Activated CD8-positive, alpha-beta T cell treated with anti-CD3 and anti-CD28 coated beads for 36 hours (primary cell): ENCODE results near the gene PTGDS. TPM values are rescaled to one million over a fixed set of nuclear protein-coding genes. Genes with fewer than 3 reads are reported as not detected.

Experiments used
- ATAC-seq: fragments of 200-7000 bp; cut with Tn5 transposase; one replicate; pipeline ENCODE4 v1.10.0; 2021; ENCODE audit warnings: mild to moderate bottlenecking, moderate library complexity
- CTCF ChIA-PET: fragments of 350-600 bp; sonication (Branson Sonifier 250); formaldehyde crosslinking; loops from one replicate; lab custom pipeline; 2021; ENCODE audit warnings: antibody characterized with exemption; lab: Charles Lee
- POLR2A ChIA-PET: fragments of 350-600 bp; sonication (Branson Sonifier 250); formaldehyde crosslinking; loops from one replicate; lab custom pipeline; 2021; ENCODE audit warnings: antibody characterized with exemption; lab: Charles Lee
- DNase-seq: peaks from one replicate; pipeline ENCODE4 v3.0.0-alpha.2; 2020
- H3K27ac Mint-ChIP-seq: one replicate; pipeline ENCODE4 v1.8.0; 2021; ENCODE audit warnings: mild to moderate bottlenecking, mixed read lengths
- H3K27me3 Mint-ChIP-seq: one replicate; pipeline ENCODE4 v1.8.0; 2021; ENCODE audit warnings: mixed read lengths
- H3K36me3 Mint-ChIP-seq: one replicate; pipeline ENCODE4 v1.8.0; 2021; ENCODE audit warnings: low read depth, mixed read lengths
- H3K4me1 Mint-ChIP-seq: one replicate; pipeline ENCODE4 v1.8.0; 2021; ENCODE audit warnings: low read depth, mixed read lengths
- H3K4me3 Mint-ChIP-seq: one replicate; pipeline ENCODE4 v1.8.0; 2021; ENCODE audit warnings: mild to moderate bottlenecking, moderate library complexity, mixed read lengths
- H3K9me3 Mint-ChIP-seq: one replicate; pipeline ENCODE4 v1.8.0; 2021; ENCODE audit warnings: mixed read lengths
- intact Hi-C: fragments of 100-400 bp; cut with micrococcal nuclease; formaldehyde crosslinking; loops from one replicate; pipeline ENCODE4 v1.10.0; 2022
- total RNA-seq, 2 experiments: library from RNA; stranded (reverse); gene quantifications; one replicate each; pipeline ENCODE4 v1.2.3, GENCODE V29; 2021
- TF ChIP-seq, protein P1 (sequence below): fragments of 200-600 bp; IDR thresholded peaks from one replicate; pipeline ENCODE4 v1.8.0; 2022; ENCODE audit warnings: antibody characterized with exemption, mild to moderate bottlenecking

PTGDS gene
- total RNA-seq, 2 experiments from 2014 or later: not detected

DNA sequence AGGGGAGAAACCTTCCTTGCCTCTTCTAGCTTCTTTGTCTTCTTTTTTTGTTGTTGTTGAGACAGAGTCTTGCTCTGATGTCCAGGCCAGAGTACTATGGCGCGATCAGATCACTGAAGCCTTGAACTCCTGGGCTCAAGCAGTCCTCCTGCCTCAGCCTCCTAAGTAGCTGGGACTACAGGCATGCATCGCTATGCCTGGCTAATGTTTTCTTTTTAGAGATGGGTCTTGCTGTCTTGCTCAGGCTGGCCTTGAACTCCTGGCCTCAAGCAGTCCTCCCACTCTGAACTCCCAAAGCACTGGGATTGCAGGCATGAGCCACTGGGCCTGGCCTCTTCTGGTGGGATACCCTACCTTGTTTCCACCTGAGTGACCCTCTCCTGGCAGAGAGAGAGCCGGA lies 11.6 kb downstream of the PTGDS start:
- H3K36me3 Mint-ChIP-seq: peaks cover 5% of the 10 kb centered on the region
- ATAC-seq: no peak

DNA sequence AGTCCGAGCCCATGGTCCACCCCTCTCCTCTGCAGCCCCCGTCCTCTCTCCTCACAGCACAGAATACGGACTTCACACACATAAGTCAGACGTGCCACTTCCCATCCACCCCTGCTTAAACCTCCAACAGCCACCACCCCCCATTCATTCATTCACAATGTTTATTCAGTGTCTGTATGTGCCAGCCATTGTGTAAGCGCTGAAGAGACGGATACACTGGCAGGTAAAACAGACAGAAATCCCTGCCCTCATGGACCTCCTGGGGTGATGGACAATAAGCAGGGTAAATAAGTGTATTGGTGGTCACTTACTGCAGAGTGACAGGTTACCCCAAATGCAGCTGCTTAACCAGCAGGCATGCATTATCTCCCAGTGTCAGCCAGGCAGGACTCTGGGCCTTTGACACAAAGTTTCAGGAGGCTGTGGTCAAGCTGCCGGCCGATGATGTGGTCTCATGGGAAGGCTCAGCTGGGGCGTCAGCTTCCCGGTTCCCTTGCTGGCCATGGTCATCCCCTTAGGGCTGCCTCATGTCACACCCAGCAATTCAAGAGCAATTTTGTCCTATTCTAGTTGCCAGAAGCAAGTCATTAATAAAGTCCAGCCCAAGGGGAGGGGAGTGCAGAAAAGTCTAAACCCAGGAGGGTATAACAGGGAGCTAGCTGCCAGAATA lies 13.1 kb downstream of the PTGDS start:
- H3K36me3 Mint-ChIP-seq: peaks cover 6% of the 10 kb centered on the region
- peaks cover 15% of the 10 kb centered on the region for H3K4me1 Mint-ChIP-seq
- no peak overlapping the region for H3K27ac Mint-ChIP-seq
- ChIA-PET POLR2A (interaction anchor here (0.9 to 1.8 kb wide), 4 partner anchors 9 to 128 kb away, joined by 3 to 5 read pairs (median 3); partner anchors contain the start of genes EDF1 and PTGDS), CTCF (interaction anchor here (0.9 to 5.8 kb wide), 4 partner anchors 8 to 45 kb away, joined by 3 to 48 read pairs (median 13); partner anchors contain the start of genes ABCA2 and LCNL1)
- TF ChIP-seq, protein P1, sequence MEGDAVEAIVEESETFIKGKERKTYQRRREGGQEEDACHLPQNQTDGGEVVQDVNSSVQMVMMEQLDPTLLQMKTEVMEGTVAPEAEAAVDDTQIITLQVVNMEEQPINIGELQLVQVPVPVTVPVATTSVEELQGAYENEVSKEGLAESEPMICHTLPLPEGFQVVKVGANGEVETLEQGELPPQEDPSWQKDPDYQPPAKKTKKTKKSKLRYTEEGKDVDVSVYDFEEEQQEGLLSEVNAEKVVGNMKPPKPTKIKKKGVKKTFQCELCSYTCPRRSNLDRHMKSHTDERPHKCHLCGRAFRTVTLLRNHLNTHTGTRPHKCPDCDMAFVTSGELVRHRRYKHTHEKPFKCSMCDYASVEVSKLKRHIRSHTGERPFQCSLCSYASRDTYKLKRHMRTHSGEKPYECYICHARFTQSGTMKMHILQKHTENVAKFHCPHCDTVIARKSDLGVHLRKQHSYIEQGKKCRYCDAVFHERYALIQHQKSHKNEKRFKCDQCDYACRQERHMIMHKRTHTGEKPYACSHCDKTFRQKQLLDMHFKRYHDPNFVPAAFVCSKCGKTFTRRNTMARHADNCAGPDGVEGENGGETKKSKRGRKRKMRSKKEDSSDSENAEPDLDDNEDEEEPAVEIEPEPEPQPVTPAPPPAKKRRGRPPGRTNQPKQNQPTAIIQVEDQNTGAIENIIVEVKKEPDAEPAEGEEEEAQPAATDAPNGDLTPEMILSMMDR: no peak
- H3K4me3 Mint-ChIP-seq: peak overlapping the region; percentile 86
- intact Hi-C loops: no loop called here
- peaks cover 4% of the 10 kb centered on the region for H3K27me3 Mint-ChIP-seq
- DNase-seq (no peak), ATAC-seq (no peak)
- H3K9me3 Mint-ChIP-seq: no peaks in the 10 kb centered on the region

More for the DNA sequence above, 11.6 kb downstream of the PTGDS start:
- intact Hi-C loops: no loop called here
- Mint-ChIP-seq H3K9me3 (no peaks in the 10 kb centered on the region), H3K4me1 (peaks cover 12% of the 10 kb centered on the region), H3K27ac (no peak overlapping the region), H3K4me3 (no peak overlapping the region), H3K27me3 (peaks cover 9% of the 10 kb centered on the region)
- DNase-seq: no peak
- TF ChIP-seq, protein P1: no peak
- CTCF ChIA-PET: interaction anchor here (0.8 to 5.8 kb wide), 5 partner anchors 11 to 79 kb away, joined by 3 to 48 read pairs (median 3); partner anchors contain the start of gene ABCA2
- POLR2A ChIA-PET: interaction anchor here (0.8 kb wide), 1 partner anchor 19 kb away, joined by 3 read pairs; no protein-coding TSS in a partner anchor

DNA sequence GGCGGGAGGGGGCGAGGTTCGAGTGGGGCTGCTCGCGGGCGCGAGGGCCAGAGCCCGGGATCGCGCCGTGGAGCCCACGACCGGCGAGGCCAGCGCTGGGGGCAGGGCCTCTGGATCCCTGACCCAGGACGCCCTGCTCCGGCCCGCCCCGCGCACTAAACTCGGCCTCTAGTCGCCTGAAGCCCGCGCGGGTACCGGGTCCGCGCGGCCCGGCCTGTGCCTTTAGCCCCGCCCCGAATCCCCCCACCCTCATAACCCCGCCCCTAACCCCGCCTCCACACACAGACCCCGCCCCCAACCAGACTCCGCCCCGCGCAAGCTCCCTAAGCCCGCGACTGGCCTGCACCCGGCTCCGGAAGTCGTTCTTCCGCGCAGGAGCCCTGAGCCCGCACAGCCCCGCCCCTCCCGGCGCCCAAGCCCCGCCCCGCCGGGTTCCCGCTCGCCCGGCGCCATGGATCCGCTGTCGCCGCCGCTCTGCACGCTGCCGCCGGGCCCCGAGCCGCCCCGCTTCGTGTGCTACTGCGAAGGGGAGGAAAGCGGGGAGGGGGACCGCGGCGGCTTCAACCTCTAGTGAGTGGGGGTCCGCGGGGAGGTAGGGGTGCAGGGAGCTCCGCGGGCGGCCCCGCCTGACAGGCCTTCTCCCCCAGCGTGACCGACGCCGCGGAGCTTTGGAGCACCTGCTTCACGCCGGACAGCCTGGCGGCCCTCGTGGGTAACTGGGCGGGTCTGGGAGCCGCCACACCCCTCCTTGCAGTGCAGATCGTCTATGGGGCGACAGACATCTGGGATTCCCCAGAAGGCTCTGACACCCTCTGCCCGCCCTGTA lies 14.9 kb downstream of the PTGDS start, which contains the start of gene PAXX:
PAXX (plus strand) TSS at position 430 of the 826 bp plus-strand sequence; CDS start at position 452, 22 bp downstream.
- DNase-seq (peak; percentile 96), ATAC-seq (peak; percentile 92)
- intact Hi-C loops: no loop called here
- Mint-ChIP-seq H3K27ac (peak within 1 kb of the TSS; percentile 88), H3K4me1 (peaks cover 22% of the 10 kb centered on the region), H3K4me3 (peak within 1 kb of the TSS; percentile 86), H3K36me3 (peaks cover 6% of the 10 kb centered on the region), H3K27me3 (no peaks in the 10 kb centered on the region), H3K9me3 (no peaks in the 10 kb centered on the region)
- ChIA-PET POLR2A (interaction anchor here (0.6 to 1.4 kb wide), 22 partner anchors 8 to 215 kb away, joined by 3 to 5 read pairs (median 3); partner anchors contain the start of genes LRRC26, MAN1B1 and TRAF2), CTCF (interaction anchor here (1.0 to 5.8 kb wide), 11 partner anchors 8 to 321 kb away, joined by 3 to 48 read pairs (median 4); partner anchors contain the start of genes ABCA2 and NPDC1)
- TF ChIP-seq, protein P1: no peak

DNA sequence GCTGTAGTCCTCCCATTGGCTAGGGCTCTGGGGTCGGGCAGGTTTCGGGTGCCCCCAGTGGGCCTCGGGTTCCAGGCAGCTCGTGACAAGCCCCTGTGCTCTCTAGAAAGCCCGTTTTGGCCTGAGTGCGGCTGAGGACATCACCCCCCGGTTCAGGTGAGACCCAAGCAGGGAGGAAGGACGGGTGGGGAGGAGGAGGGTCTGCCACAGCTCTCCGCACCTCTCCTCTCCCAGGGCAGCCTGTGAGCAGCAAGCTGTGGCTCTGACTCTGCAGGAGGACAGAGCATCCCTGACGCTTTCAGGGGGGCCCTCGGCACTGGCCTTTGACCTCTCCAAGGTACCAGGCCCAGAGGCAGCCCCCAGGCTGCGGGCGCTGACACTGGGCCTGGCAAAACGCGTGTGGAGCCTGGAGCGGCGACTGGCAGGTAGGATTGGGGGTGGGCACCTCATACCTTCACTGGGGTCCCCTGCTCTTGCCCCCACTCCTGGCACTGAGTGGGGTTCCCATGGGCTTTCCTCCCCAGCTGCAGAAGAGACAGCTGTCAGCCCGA lies 15.6 kb downstream of the PTGDS start:
- TF ChIP-seq, protein P1: no peak
- H3K4me3 Mint-ChIP-seq: peak overlapping the region; percentile 86
- DNase-seq (no peak), ATAC-seq (peak; percentile 0)
- intact Hi-C loops: no loop called here
- ChIA-PET CTCF (interaction anchor here (1.0 to 5.8 kb wide), 8 partner anchors 7 to 91 kb away, joined by 3 to 48 read pairs (median 4); partner anchors contain the start of genes ABCA2 and NPDC1), POLR2A (interaction anchor here (0.8 to 1.4 kb wide), 15 partner anchors 8 to 215 kb away, joined by 3 to 5 read pairs (median 3); partner anchors contain the start of genes LRRC26 and MAN1B1)
- no peaks in the 10 kb centered on the region for H3K9me3 Mint-ChIP-seq
- peak overlapping the region; percentile 88 for H3K27ac Mint-ChIP-seq
- H3K36me3 Mint-ChIP-seq: peaks cover 6% of the 10 kb centered on the region
- H3K4me1 Mint-ChIP-seq: peaks cover 29% of the 10 kb centered on the region
- H3K27me3 Mint-ChIP-seq: peaks cover 3% of the 10 kb centered on the region
